ENCODE results near the gene SMARCAL1. TPM values are rescaled to one million over a fixed set of nuclear protein-coding genes. Genes with fewer than 3 reads are reported as not detected.

SMARCAL1 gene
- total RNA-seq, 1 donor from 2014 or later = 19.0 TPM

DNA sequence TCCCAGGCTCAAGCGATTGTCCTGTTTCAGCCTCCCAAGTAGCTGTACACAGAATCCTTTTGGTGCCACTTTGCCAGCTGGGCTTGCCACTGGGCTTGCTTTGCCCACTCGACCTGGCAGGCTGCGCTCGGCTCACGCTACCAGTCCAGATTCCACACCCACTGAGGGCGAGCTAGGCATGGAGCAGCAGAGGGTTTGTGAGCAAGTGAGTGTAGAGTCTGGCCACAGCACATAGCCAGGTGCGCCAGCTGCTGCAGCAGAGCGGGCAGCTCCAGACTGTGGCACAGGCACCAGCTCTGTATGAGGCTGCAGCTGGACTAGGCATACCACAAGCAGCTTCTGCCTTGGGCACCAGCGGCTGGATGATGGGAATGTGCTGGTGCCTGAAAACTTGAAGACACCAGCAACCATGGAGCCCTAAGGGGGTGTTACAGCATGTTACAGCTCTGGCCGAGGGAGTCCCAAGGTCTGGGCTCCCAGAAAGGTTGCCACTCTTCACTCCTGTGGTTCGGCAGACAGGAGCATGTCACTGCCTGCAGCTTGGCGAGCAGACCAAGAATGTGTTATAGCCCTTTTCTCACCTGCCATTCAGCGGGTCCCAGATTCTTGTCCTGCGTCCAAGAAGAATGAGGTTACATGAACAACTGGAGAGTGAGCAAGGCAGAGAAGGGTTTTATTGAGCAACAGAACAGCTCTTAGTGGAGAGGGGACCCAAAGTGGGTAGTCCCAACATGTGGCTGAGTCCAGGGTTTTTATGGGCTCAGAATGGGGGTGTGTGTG is 12.9 kb downstream of the SMARCAL1 start:
- no peak for TF ChIP-seq CTCF (IDR thresholded peaks at IDR 0.05)
- Histone ChIP-seq H3K4me1 (no peaks in the 10 kb centered on the region), H3K27ac (no peak overlapping the region), H3K36me3 (peaks cover 96% of the 10 kb centered on the region), H3K9me3 (no peaks in the 10 kb centered on the region), H3K27me3 (ENCODE audit: low read depth) (no peaks in the 10 kb centered on the region), H3K4me3 (no peak overlapping the region)
- intact Hi-C loops (cut with DNase I) = no loop called here
- ATAC-seq = no peak
- DNase-seq = no peak

DNA sequence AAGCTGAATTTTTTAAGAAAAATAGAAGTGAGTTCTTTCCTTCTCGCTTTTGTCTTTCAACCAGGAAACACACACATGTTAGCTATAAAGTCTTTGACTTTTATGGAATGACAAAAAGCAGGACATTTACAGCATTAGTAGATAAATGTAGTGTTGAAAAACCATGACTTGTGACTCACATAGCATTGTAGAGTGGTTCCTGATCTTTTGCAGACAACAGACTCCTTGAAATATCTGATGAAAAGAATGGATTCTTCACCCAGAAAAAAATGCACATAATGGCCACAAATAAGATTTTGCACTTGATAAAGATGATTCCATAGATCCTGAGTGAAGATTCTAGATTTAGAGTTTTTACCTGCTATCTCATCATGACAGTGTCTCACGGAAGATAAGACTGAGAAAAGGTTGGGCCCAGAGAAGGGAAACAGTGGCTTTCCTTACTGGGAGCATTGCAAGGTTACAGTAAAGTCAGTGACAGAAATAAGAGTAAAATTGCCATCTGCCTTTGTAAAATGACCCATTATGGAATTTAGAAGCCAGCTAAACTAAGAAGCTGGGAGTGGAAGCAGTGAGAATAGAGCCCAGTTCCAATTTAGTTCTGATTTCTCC is 14.0 kb downstream of the SMARCAL1 start:
- Histone ChIP-seq H3K4me1 (no peaks in the 10 kb centered on the region), H3K4me3 (no peak overlapping the region), H3K27me3 (ENCODE audit: low read depth) (no peaks in the 10 kb centered on the region), H3K27ac (no peak overlapping the region), H3K36me3 (peaks cover 94% of the 10 kb centered on the region), H3K9me3 (no peaks in the 10 kb centered on the region)
- DNase-seq = no peak
- intact Hi-C loops (cut with DNase I) = no loop called here
- no peak for TF ChIP-seq CTCF (IDR thresholded peaks at IDR 0.05)
- ATAC-seq = no peak

DNA sequence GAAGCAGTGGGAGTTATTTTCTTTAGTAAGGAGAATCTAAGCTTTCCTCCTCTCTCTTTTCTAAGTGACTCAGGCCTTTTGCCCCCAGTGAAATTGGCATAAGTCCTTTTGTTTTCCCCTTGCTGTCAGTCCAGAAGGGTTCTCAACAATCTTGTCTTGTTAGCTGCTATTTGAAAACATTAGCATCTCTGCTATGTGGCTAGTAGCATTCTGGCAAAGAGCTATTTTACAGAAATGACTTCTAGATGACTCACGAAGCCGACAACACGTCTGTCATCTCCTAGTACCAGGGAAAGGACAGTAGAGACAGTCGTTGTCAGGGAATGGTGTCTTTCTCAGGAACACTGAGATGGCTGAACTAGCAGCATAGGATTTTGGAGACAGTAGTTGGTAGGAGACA is 14.7 kb downstream of the SMARCAL1 start:
- H3K4me3 ChIP-seq = no peak overlapping the region
- no peaks in the 10 kb centered on the region for H3K27me3 ChIP-seq (ENCODE audit: low read depth)
- H3K27ac ChIP-seq = no peak overlapping the region
- intact Hi-C loops (cut with DNase I) = no loop called here
- peaks cover 94% of the 10 kb centered on the region for H3K36me3 ChIP-seq
- no peaks in the 10 kb centered on the region for H3K4me1 ChIP-seq
- no peaks in the 10 kb centered on the region for H3K9me3 ChIP-seq
- DNase-seq (no peak), ATAC-seq (no peak)
- TF ChIP-seq CTCF (IDR thresholded peaks at IDR 0.05) = no peak

- DNase-seq = no peak
- H3K4me3 ChIP-seq = no peak overlapping the region
- ATAC-seq = no peak
- peaks cover 94% of the 10 kb centered on the region for H3K36me3 ChIP-seq
- no peak for TF ChIP-seq CTCF (IDR thresholded peaks at IDR 0.05)
- H3K9me3 ChIP-seq = no peaks in the 10 kb centered on the region
- no peak overlapping the region for H3K27ac ChIP-seq
- no peaks in the 10 kb centered on the region for H3K27me3 ChIP-seq (ENCODE audit: low read depth)
- intact Hi-C loops (cut with DNase I) = no loop called here
- no peaks in the 10 kb centered on the region for H3K4me1 ChIP-seq
Measured at GRCh38 chr2:216428618-216429350, 16.5 kb downstream of the SMARCAL1 start.

DNA sequence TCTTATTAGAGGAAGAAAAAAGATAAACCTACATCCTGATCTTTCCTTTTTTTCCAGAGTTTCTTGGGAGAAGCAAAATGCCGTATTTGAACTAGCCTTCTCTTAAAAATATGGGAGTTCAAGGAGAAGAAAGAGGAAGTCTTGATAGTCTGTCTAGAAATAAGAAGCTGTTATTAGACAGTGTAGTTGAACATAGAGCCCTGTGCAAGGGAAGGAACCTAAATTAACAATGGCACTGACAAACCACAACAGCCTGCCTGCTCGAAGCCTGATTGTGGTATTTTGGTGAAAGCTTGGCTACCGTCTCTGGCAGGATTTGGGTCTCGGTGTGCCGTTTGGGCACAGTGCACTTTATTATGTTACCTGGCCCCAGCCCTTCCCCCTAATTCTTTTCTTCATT is 17.1 kb downstream of the SMARCAL1 start:
- no peak for DNase-seq
- Histone ChIP-seq H3K4me1 (no peaks in the 10 kb centered on the region), H3K27me3 (ENCODE audit: low read depth) (no peaks in the 10 kb centered on the region), H3K27ac (no peak overlapping the region), H3K4me3 (no peak overlapping the region), H3K36me3 (peaks cover 94% of the 10 kb centered on the region), H3K9me3 (no peaks in the 10 kb centered on the region)
- ATAC-seq = no peak
- TF ChIP-seq CTCF (IDR thresholded peaks at IDR 0.05) = no peak
- intact Hi-C loops (cut with DNase I) = no loop called here

Data from lower lobe of right lung (tissue), 2 donors.